ENCODE measurements around the gene S100A8.

The S100A8 gene

DNA sequence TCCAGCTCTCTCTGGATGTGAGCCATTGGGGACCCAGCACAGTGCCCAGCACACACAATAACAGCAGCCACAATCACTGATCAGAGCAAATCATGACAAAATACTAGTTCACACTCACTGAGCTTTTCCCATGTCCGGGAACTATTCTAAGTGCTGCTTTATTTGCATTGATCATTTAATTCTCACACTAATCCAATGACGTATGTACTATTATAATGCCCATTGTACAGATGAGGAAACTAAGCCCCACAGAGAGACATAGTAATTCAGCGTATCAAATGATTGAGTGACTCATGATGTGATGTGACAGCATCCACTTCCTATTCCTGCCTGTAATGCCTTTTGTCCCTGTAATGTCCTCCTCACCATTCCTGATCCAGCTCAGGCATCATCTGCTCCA lies 1.9 kb upstream of the S100A8 start:
- no peak for DNase-seq (ENCODE audit: low read depth in 2 of 2, low spot score in 1 of 2)

DNA sequence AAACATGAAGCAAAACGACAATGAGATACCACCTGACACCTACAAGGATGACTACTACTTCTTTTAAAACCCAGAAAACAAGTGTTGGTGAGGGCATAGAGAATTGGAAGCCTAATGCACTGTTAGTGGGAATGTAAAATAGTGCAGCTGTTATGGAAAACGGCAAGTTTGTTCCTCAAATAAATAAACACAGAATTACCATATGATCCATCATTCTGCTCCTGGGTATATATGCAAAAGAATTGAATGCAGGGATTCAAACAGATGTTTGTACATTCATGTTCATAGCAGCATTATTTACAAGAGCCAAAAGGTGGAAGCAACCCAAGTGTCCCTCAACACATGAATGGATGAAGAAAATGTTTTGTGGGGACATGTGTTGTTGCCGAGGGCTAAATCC lies 1.4 kb upstream of the S100A8 start:
- DNase-seq (ENCODE audit: low read depth in 2 of 2, low spot score in 1 of 2) = no peak

DNA sequence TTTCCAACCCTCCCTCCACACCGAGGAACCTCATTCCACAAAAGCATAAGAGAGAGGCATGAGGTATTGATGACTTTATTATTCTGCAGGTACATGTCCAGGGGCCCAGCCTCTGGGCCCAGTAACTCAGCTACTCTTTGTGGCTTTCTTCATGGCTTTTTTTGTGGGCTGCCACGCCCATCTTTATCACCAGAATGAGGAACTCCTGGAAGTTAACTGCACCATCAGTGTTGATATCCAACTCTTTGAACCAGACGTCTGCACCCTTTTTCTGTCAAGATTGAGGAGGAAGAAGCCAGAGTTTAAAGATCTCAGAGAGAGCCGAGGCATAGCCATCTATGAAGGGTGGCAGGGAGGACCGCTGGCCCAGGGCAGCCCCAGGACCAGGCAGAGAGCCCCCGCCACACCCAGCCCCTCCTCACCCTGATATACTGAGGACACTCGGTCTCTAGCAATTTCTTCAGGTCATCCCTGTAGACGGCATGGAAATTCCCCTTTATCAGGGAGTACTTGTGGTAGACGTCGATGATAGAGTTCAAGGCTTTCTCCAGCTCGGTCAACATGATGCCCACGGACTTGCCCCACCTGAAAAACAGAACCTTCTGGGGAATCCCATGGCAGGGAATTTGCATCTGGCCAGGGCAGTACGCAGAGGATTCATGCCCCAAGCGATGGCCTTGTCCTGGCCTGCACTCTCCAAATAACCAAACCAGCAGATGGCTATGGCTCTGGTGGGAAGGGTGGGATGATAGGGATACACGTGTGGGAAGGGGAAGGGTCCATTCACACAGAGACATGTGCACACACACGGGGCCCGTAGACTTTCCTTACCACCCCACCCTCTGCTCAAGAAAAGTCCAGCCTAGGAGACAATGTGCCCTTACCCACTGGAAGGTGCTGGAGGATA lies 647 bp downstream of the S100A8 start:
- DNase-seq (ENCODE audit: low read depth in 2 of 2, low spot score in 1 of 2) = no peak

DNA sequence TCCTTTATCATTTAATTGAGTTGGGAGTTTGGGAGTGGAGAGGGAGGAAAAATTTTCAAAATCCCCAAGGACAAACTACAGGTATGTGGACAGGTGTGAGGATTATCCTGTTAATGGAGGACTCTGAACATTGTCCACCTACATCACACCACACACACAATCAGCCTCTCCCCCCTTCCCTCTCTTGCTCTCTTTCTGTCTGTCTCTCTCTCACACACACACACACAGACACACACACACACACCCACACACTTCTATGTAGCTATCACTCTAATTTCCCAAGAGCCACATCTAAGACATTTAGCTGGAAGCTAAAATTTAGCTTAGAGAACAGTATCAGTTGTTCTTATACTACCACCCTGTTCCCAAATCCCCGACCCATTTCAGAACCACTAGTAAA lies 1.5 kb downstream of the S100A8 start:
- no peak for DNase-seq (ENCODE audit: low read depth in 2 of 2, low spot score in 1 of 2)

DNA sequence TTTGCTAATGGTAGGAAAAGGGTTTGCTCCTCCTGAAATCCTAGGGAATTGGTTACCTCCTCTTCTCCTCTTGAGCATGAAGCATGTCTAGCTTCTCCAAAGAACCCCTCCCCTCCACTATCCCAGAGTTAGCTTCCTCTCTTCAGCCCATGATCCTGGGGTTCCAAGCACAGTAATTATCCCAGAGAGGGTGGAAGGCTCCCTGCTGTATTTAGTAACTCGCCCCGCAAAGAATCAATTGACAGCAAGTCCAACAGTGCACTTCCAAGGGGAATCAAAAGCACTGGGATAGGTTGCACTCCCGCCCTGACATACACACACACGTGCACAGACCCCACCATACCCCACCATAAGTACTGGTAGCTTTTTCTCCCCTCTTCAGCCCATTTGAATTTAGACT lies 3.1 kb downstream of the S100A8 start:
- DNase-seq (ENCODE audit: low read depth in 2 of 2, low spot score in 1 of 2) = no peak

DNA sequence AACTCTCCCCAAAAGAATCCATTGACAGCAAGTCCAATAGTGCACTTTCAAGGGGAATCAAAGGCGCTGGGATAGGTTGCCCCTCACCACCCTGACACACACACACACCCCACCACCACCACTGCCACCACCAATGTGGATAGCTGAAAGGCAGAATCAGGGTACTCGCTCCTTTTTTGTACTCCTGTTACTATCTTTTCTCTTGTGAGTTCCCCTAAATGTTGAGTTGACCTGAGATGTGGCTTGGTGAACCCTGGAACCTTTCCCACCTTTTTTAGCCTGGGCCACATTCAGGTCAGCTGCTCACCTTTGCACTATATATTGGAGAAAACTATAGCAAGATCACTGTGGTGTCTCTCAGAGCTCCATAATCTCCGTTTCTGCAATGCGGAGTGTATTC lies 3.9 kb downstream of the S100A8 start:
- DNase-seq (ENCODE audit: low read depth in 2 of 2, low spot score in 1 of 2) = no peak

DNA sequence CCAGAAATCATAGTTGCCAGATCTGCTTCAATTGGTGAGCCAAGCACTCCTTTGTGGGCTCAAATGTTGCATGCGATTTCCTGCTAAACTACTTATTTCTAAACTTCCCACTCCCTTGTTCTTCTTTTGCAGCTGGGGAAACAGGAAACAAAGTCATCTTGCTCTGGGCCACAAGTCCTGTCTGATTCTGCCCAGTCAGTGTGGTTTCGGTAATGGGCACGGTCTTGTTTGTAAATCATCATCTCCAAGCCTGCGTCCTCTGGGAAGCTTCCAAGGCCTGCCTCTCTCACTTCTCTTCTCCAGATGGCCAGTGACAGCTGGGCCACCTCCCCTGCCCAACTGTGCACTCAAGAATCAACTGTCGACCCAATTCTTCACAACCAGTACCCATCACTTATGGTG lies 4.4 kb downstream of the S100A8 start:
- DNase-seq (ENCODE audit: low read depth in 2 of 2, low spot score in 1 of 2) = no peak

DNA sequence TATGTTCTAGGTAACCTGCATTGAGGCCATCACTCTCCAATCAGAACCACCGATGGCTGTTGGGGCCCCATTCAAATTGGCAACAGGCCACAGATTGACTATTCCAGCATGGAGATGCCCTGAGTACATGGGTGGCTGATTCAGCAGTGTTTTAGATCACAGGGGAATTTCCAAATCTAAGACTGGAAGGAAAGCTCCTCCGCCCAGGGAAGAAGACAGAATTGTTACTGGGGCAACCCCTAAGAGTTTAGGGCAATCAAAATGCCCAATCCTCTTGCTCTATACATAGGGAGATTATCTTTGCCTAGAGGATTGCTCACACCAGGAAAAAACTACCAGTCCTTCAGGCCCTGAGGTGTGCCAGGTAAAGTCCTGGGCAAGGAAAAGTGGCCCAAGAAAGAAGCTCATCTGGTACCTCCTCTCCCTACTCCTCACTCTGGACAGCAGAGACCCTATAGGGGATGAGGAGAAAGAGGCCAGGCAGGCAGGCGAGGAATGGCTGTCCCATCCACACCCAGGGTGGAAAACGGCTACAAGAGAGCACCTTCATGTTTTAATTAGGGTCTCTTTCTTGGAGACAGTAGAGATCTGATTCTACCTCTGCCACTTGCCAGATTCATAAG lies 5.8 kb downstream of the S100A8 start:
- no peak for DNase-seq (ENCODE audit: low read depth in 2 of 2, low spot score in 1 of 2)

DNA sequence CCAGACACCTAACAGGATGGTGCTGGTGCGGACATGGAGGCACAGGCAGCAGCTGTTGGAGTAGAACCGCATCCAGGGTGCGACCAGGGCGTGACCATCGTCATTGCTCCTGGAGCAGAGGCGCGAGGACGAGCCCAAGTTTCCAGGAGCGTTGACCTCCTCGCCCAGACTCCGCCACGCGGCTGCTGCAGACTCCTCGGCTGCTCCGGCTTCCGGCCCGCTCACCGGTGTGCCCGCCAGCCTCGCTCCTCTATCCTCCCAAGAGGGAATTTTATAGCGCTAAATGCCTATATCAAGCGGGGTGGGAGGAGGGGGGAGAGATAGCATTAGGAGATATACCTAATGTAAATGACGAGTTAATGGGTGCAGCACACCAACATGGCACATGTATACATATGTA lies 10.2 kb downstream of the S100A8 start:
- no peak for DNase-seq (ENCODE audit: low read depth in 2 of 2, low spot score in 1 of 2)

GRCh38 chr1:153379591-153379990 lies 11.3 kb downstream of the S100A8 start:
- DNase-seq (ENCODE audit: low read depth in 2 of 2, low spot score in 1 of 2) = no peak

- no peak for DNase-seq (ENCODE audit: low read depth in 2 of 2, low spot score in 1 of 2)
Observed at GRCh38 chr1:153375511-153375910, 15.4 kb downstream of the S100A8 start, which contains the start of gene S100A12. Gene S100A12, minus strand, starts transcription at chr1:153375621. Its CDS starts 1,029 bp downstream, at chr1:153374592.

GRCh38 chr1:153374071-153374470 lies 16.8 kb downstream of the S100A8 start:
- DNase-seq (ENCODE audit: low read depth in 2 of 2, low spot score in 1 of 2) = no peak

GRCh38 chr1:153372571-153372970 lies 18.3 kb downstream of the S100A8 start:
- DNase-seq (ENCODE audit: low read depth in 2 of 2, low spot score in 1 of 2) = no peak

GRCh38 chr1:153371231-153371630 lies 19.6 kb downstream of the S100A8 start:
- DNase-seq (ENCODE audit: low read depth in 2 of 2, low spot score in 1 of 2) = no peak

DNA sequence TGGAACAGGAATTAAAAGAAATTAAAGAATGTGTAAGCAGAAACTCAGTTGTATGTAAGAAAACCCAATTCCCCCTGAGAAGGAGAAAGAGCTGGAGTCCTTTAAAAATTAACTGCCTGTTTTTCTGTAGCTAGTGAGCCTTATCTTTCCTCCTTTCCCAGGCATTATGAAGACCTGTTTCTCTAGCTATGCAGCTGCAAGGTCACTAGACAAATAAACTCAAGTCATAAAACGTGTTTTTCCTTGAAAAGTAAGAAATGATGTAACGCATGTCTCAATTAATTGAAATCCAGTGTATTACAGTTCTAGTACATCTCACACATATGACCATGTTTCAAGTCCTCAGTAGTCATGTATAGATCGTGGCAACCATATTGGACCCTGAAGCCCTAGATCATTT lies 20.7 kb downstream of the S100A8 start:
- DNase-seq (ENCODE audit: low read depth in 2 of 2, low spot score in 1 of 2) = no peak

DNA sequence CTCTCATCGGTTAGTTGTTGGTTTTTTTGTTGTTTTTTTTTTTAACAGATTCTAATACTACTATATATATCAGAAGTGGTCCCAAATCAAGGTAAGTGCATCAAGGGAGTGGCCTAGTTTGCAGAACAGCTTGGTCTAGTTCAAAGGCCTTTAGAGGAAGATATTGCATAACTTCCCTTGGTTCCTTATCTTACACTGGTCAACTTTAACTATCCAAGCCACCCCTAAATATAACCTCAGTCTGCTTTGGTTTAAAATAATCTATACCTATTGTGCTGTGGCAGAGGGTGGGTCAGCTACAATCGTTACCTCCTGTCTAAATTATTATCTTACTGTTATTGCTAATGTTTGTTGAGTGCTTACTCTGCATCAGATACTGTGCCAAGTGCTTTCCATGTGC lies 22.4 kb downstream of the S100A8 start:
- DNase-seq (ENCODE audit: low read depth in 2 of 2, low spot score in 1 of 2) = no peak

- no peak for DNase-seq (ENCODE audit: low read depth in 2 of 2, low spot score in 1 of 2)
Observed at GRCh38 chr1:153367090-153367489, 23.8 kb downstream of the S100A8 start.

DNA sequence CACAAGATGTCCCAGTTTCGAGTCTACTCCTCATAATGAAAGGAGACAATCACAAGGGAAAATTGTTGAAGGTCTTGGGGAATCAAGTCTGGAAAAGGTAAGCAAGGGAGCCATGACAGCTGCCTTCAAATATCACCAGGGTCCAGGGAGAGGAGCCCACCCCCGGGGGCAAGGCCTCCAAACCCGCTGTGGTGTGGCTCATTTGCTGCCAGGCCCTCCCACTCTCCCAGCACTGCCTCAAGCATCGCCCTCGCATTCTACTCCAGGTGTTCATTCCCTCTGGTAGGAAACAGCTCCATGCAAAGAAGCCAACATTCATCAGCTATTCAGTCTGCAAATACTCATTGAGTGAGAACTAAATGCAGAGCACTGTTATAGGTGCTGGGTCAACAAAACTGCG lies 24.6 kb downstream of the S100A8 start:
- DNase-seq (ENCODE audit: low read depth in 2 of 2, low spot score in 1 of 2) = no peak

GRCh38 chr1:153365696-153366095 lies 25.2 kb downstream of the S100A8 start:
- DNase-seq (ENCODE audit: low read depth in 2 of 2, low spot score in 1 of 2) = no peak

DNA sequence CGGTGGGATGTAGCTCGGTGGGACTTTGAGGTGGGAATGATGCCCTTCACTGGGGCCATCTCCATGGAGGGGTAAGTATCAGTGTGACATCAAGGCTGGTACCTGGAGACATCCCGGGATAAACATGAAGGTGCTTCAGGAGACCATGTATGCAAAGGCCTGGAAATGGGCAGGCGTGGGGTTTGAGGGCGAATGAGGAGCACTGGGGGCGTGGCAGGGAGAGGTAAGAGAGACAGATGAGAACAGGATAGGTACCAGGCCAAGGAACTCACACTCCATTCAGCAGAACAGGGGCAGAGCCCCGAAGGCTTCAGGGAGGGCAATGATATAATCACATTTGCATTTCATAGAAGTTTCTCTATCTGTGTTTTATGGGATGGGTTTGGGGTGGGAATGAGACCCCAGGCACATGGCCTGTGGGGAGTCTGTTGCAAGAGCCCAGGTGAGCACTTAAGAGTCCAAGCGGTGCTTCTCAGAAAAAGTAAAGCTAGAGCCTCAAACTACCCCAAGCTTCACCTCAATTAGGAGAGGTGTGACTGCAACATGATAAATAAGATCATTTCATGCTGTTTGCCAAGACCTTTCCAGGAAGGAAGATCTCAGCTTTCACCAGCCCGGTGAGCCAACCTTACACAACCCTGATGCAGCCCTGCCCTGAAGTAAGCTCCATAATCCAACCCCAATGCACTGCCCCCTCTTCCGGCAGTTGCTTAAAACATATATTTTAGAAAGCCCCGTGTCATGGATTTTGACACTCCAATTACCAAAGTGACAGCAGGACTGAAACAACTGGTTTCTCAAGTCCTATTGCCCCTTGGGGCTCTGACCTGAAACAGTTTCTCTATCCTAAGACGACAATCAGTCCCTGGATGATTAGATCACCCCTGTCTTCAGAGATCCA lies 25.9 kb downstream of the S100A8 start:
- DNase-seq (ENCODE audit: low read depth in 2 of 2, low spot score in 1 of 2) = no peak

GRCh38 chr1:153364156-153364555 lies 26.7 kb downstream of the S100A8 start:
- DNase-seq (ENCODE audit: low read depth in 2 of 2, low spot score in 1 of 2) = no peak

DNA sequence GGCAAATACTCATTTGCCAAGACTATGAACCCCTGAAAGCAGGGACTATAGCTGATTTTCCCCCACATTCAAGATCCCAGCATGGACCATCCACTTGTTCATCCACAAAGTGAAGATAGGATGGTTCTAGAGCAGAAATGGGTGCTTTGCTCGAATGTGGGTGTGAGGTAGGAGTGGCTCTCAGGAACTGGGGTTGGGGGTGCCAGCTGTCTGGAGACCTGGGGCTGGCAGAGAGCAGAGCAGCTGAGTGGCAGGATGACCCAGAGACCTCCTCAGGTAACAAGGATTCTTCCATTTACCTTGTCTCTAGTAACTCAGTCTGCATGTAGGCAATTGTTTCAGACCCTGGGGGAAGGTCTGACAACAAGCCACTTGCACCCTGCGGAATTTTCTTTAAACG lies 27.2 kb downstream of the S100A8 start:
- no peak for DNase-seq (ENCODE audit: low read depth in 2 of 2, low spot score in 1 of 2)
